ENCODE results near the gene SAMD10.
A peak's percentile ranks its signal among the peaks of the same experiment; 100 is the strongest.

SAMD10 gene

GRCh38 chr20:63979557-63980316 is at the start of gene SAMD10:
TSS of gene SAMD10 (minus strand) at chr20:63979642. CDS start at chr20:63979467, 175 bp downstream.
- TF ChIP-seq RAD21 (IDR thresholded peaks at IDR 0.05; ENCODE audit: low read depth) (no peak), TAF1 (IDR thresholded peaks at IDR 0.05; ENCODE audit: low read depth) (no peak), TCF12 (IDR thresholded peaks at IDR 0.05; ENCODE audit: low read depth) (no peak), MAX (IDR thresholded peaks at IDR 0.05) (0 out of 2 replicates have a peak, but pooled peaks have one; percentile 24), CREB1 (IDR thresholded peaks at IDR 0.05; ENCODE audit: low read depth) (no peak), REST (IDR thresholded peaks at IDR 0.05; ENCODE audit: low read depth) (no peak), EGR1 (IDR thresholded peaks at IDR 0.05) (no peak; the same call in 1 of the 2 replicates), YY1 (IDR thresholded peaks at IDR 0.05; ENCODE audit: low read depth) (no peak), USF1 (IDR thresholded peaks at IDR 0.05) (no peak), TEAD4 (IDR thresholded peaks at IDR 0.05) (no peak), NFIC (IDR thresholded peaks at IDR 0.05) (peak; percentile 69), EP300 (IDR thresholded peaks at IDR 0.05; ENCODE audit: borderline replicate concordance) (no peak), CEBPB (IDR thresholded peaks at IDR 0.05) (no peak), FOXM1 (IDR thresholded peaks at IDR 0.05; ENCODE audit: borderline replicate concordance, low read depth) (no peak), ZBTB7A (IDR thresholded peaks at IDR 0.05; ENCODE audit: low read depth) (peak; percentile 8; the same call in 1 of the 2 replicates)

GRCh38 chr20:64027981-64028685 is 48.7 kb upstream of the SAMD10 start:
- no peak for TF ChIP-seq ZBTB7A (IDR thresholded peaks at IDR 0.05; ENCODE audit: low read depth)
- TF ChIP-seq TAF1 (IDR thresholded peaks at IDR 0.05; ENCODE audit: low read depth), result no peak
- TF ChIP-seq YY1 (IDR thresholded peaks at IDR 0.05; ENCODE audit: low read depth), result no peak
- no peak for TF ChIP-seq USF1 (IDR thresholded peaks at IDR 0.05)
- TF ChIP-seq MAX (IDR thresholded peaks at IDR 0.05), result no peak

- TF ChIP-seq EP300 (IDR thresholded peaks at IDR 0.05; ENCODE audit: borderline replicate concordance), result no peak
- TF ChIP-seq REST (IDR thresholded peaks at IDR 0.05; ENCODE audit: low read depth), result no peak
- TF ChIP-seq EGR1 (IDR thresholded peaks at IDR 0.05), result no peak
- no peak for TF ChIP-seq MAX (IDR thresholded peaks at IDR 0.05)
- TF ChIP-seq FOXM1 (IDR thresholded peaks at IDR 0.05; ENCODE audit: borderline replicate concordance, low read depth), result no peak
- no peak for TF ChIP-seq USF1 (IDR thresholded peaks at IDR 0.05)
- no peak for TF ChIP-seq NFIC (IDR thresholded peaks at IDR 0.05)
- TF ChIP-seq CREB1 (IDR thresholded peaks at IDR 0.05; ENCODE audit: low read depth), result no peak
- no peak for TF ChIP-seq ZBTB7A (IDR thresholded peaks at IDR 0.05; ENCODE audit: low read depth)
- TF ChIP-seq YY1 (IDR thresholded peaks at IDR 0.05; ENCODE audit: low read depth), result no peak
- TF ChIP-seq RAD21 (IDR thresholded peaks at IDR 0.05; ENCODE audit: low read depth), result no peak
- no peak for TF ChIP-seq TCF12 (IDR thresholded peaks at IDR 0.05; ENCODE audit: low read depth)
These were observed 46.5 kb upstream of the SAMD10 start for GRCh38 chr20:64025826-64026412.

GRCh38 chr20:64025101-64025825 is 45.8 kb upstream of the SAMD10 start:
- no peak for TF ChIP-seq TEAD4 (IDR thresholded peaks at IDR 0.05)

Data from Ishikawa (cell line).